HG02798 (cell line): ENCODE results near the gene NSA2.

Experiments used
- ATAC-seq: cut with Tn5 transposase; IDR thresholded peaks from one replicate; pipeline ENCODE4 v1.9.1; 2021; ENCODE audit warnings: mild to moderate bottlenecking; ENCODE audit not compliant: unreplicated experiment, poor library complexity

Gene NSA2

GRCh38 chr5:74801941-74802340 lies 34.9 kb downstream of the NSA2 start:
- ATAC-seq, result no peak

- no peak for ATAC-seq
These were observed 43.9 kb downstream of the NSA2 start for GRCh38 chr5:74810915-74811314.

GRCh38 chr5:74816875-74817274 lies 49.8 kb downstream of the NSA2 start:
- no peak for ATAC-seq

- ATAC-seq, result no peak
These were observed 55.2 kb downstream of the NSA2 start for GRCh38 chr5:74822288-74822687.

- no peak for ATAC-seq
These were observed 62.4 kb downstream of the NSA2 start for GRCh38 chr5:74829413-74829812.
